AG10803 (cell line): ENCODE data around the gene ARHGAP9.
"Not testable (repeated sequence)": the region's sequence is repeated elsewhere in the genome, so short reads cannot be mapped to it uniquely, and the experiment has no call there.

ENCODE experiments used
- DNase-seq: peaks from one replicate; pipeline ENCODE4 v3.0.0; 2010; ENCODE audit warnings: low read depth
- H3K4me3 ChIP-seq: 2 replicates; pipeline ENCODE4 v1.5.1; 2011; ENCODE audit warnings: mild to moderate bottlenecking, low read length, control low read depth
- TF ChIP-seq, protein P1 (sequence below): conservative IDR thresholded peaks from 2 replicates; pipeline ENCODE4 v1.5.1; 2011; ENCODE audit warnings: mild to moderate bottlenecking, low read length, control low read depth, inconsistent platforms

Gene ARHGAP9

DNA sequence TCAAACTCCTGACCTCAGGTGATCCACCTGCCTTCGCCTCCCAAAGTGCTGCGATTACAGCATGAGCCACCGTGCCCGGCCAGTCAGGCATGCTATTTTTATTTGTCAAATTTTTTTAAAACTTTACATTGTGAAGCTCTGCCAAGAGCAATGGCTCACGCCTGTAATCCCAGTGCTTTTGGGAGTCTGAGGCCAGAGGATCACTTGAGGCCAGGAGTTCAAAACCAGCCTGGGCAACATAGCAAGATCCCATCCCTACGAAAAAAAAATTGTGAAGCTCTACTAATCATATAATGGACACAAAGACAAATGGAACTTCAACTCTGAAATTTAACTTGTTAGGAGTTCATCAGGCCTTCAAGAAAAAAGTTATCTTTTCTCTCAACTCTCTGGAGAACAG is 50.7 kb downstream of the ARHGAP9 start:
- TF ChIP-seq, protein P1, sequence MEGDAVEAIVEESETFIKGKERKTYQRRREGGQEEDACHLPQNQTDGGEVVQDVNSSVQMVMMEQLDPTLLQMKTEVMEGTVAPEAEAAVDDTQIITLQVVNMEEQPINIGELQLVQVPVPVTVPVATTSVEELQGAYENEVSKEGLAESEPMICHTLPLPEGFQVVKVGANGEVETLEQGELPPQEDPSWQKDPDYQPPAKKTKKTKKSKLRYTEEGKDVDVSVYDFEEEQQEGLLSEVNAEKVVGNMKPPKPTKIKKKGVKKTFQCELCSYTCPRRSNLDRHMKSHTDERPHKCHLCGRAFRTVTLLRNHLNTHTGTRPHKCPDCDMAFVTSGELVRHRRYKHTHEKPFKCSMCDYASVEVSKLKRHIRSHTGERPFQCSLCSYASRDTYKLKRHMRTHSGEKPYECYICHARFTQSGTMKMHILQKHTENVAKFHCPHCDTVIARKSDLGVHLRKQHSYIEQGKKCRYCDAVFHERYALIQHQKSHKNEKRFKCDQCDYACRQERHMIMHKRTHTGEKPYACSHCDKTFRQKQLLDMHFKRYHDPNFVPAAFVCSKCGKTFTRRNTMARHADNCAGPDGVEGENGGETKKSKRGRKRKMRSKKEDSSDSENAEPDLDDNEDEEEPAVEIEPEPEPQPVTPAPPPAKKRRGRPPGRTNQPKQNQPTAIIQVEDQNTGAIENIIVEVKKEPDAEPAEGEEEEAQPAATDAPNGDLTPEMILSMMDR = no peak
- H3K4me3 ChIP-seq = no peak overlapping the region
- DNase-seq = no peak

DNA sequence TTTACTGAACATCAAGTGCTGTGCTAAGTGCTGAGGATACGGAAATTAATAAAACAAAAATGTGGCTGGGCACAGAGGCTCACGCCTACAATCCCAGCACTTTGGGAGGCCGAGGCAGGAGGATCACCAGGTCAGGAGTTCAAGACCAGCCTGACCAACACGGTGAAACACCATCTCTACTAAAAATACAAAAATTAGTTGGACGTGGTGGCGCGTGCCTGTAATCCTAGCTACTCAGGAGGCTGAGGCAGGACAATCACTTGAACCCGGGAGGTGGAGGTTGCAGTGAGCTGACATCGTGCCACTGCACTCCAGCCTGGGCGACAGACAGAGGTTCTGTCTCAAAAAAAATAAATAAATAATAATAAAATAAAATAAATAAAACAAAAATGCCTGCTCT is 52.7 kb downstream of the ARHGAP9 start:
- DNase-seq, H3K4me3 ChIP-seq: not testable (repeated sequence)
